CD14-positive monocyte (primary cell): Measurements from ENCODE around the gene ZDHHC14. TPM values are rescaled to one million over a fixed set of nuclear protein-coding genes. Genes with fewer than 3 reads are reported as not detected.
A peak's percentile ranks its signal among the peaks of the same experiment; 100 is the strongest.

Experiments used
- DNase-seq, 3 donors: peaks; one replicate each; pipeline ENCODE4 v3.0.0-alpha.2; 2011 to 2022
- H2AFZ ChIP-seq: 2 replicates; pipeline ENCODE4 v1.6.0; 2012; ENCODE audit warnings: mild to moderate bottlenecking, low read depth, low read length, inconsistent platforms; ENCODE audit not compliant: insufficient read depth, poor library complexity, severe bottlenecking
- H3K27ac ChIP-seq, 2 donors: 1 replicate in 1 of 2; 2 replicates in 1 of 2; pipeline ENCODE4 v1.5.1; 2012 to 2013; ENCODE audit warnings: low read length in 2 of 2, control low read depth in 1 of 2, inconsistent platforms in 1 of 2, low read depth in 1 of 2, mild to moderate bottlenecking in 1 of 2
- H3K27me3 ChIP-seq, 2 donors: one replicate each; pipeline versions ENCODE4 v1.6.0 to v1.6.1; 2011 to 2013; ENCODE audit warnings: low read length in 2 of 2; ENCODE audit not compliant: control insufficient read depth in 2 of 2, insufficient read depth in 2 of 2
- H3K36me3 ChIP-seq, 2 donors: replicated peaks in 1 of 2; 1 replicate in 1 of 2; 2 replicates in 1 of 2; pipeline versions ENCODE4 v1.5.1 to v1.6.1; 2012 to 2013; ENCODE audit warnings: low read length in 2 of 2, control low read depth in 1 of 2, inconsistent platforms in 1 of 2, mild to moderate bottlenecking in 1 of 2; ENCODE audit not compliant: insufficient read depth in 2 of 2, control insufficient read depth in 1 of 2
- H3K4me1 ChIP-seq, 2 donors: 1 replicate in 1 of 2; 2 replicates in 1 of 2; pipeline versions ENCODE4 v1.5.1 to v1.6.1; 2012 to 2013; ENCODE audit warnings: low read length in 2 of 2, control low read depth in 1 of 2, inconsistent platforms in 1 of 2, mild to moderate bottlenecking in 1 of 2, moderate library complexity in 1 of 2; ENCODE audit not compliant: insufficient read depth in 2 of 2, control insufficient read depth in 1 of 2
- H3K4me2 ChIP-seq: replicated peaks from 2 replicates; pipeline ENCODE3; 2012; ENCODE audit warnings: low read length, moderate library complexity, mild to moderate bottlenecking; ENCODE audit not compliant: poor library complexity, severe bottlenecking; ENCODE audit errors: extremely low read depth
- H3K4me3 ChIP-seq, 3 experiments: fragments of 200-600 bp in 1 of 3; sonication (generic) in 1 of 3; replicated peaks in 1 of 3; 1 replicate in 2 of 3; 2 replicates in 1 of 3; pipeline ENCODE4 v1.5.1; 2011 to 2013; ENCODE audit warnings: low read length in 3 of 3, mild to moderate bottlenecking in 3 of 3, control low read depth in 2 of 3, low read depth in 2 of 3, inconsistent platforms in 1 of 3, moderate library complexity in 1 of 3
- H3K79me2 ChIP-seq: 2 replicates; pipeline ENCODE4 v1.6.0; 2012; ENCODE audit warnings: mild to moderate bottlenecking, control low read depth, inconsistent platforms, low read length, moderate library complexity; ENCODE audit not compliant: insufficient read depth
- H3K9ac ChIP-seq: 2 replicates; pipeline ENCODE4 v1.6.0; 2017; ENCODE audit warnings: low read length, mild to moderate bottlenecking; ENCODE audit not compliant: insufficient read depth, poor library complexity, severe bottlenecking
- H3K9me3 ChIP-seq, 2 donors: replicated peaks in 1 of 2; 1 replicate in 1 of 2; 2 replicates in 1 of 2; pipeline versions ENCODE4 v1.5.1 to v1.6.1; 2012 to 2013; ENCODE audit warnings: low read length in 2 of 2, control low read depth in 1 of 2; ENCODE audit not compliant: control insufficient read depth in 1 of 2, insufficient read depth in 1 of 2
- H4K20me1 ChIP-seq: 2 replicates; pipeline ENCODE4 v1.6.0; 2012; ENCODE audit warnings: mild to moderate bottlenecking, low read length, control low read depth, moderate library complexity; ENCODE audit not compliant: insufficient read depth
- H3K27ac Mint-ChIP-seq, 7 donors: one replicate each; pipeline ENCODE4 v1.8.0; 2020; ENCODE audit warnings: mild to moderate bottlenecking in 7 of 7, mixed read lengths in 7 of 7, moderate library complexity in 6 of 7, inconsistent platforms in 2 of 7
- H3K27me3 Mint-ChIP-seq, 3 donors: one replicate each; pipeline ENCODE4 v1.8.0; 2021 to 2022; ENCODE audit warnings: low read depth in 3 of 3, mild to moderate bottlenecking in 3 of 3, mixed read lengths in 3 of 3, moderate library complexity in 3 of 3, inconsistent platforms in 1 of 3
- H3K36me3 Mint-ChIP-seq, 2 donors: one replicate each; pipeline ENCODE4 v1.8.0; 2020; ENCODE audit warnings: mixed read lengths in 2 of 2, inconsistent platforms in 1 of 2, mild to moderate bottlenecking in 1 of 2
- H3K4me1 Mint-ChIP-seq: one replicate; pipeline ENCODE4 v1.8.0; 2020; ENCODE audit warnings: mild to moderate bottlenecking, mixed read lengths
- H3K4me3 Mint-ChIP-seq, 2 donors: one replicate each; pipeline ENCODE4 v1.8.0; 2020; ENCODE audit warnings: mild to moderate bottlenecking in 2 of 2, mixed read lengths in 2 of 2, moderate library complexity in 1 of 2
- H3K9me3 Mint-ChIP-seq, 7 donors: one replicate each; pipeline ENCODE4 v1.8.0; 2020 to 2022; ENCODE audit warnings: mixed read lengths in 7 of 7, mild to moderate bottlenecking in 6 of 7, moderate library complexity in 6 of 7, inconsistent platforms in 2 of 7
- WGBS: methylation state at CpG from one replicate; pipeline ENCODE4 v1.1.5; 2013; ENCODE audit warnings: missing lambda C conversion rate; ENCODE audit not compliant: insufficient coverage; 5-methylcytosine and 5-hydroxymethylcytosine counted together
- intact Hi-C, 2 donors: fragments of 100-400 bp; cut with micrococcal nuclease; formaldehyde crosslinking; loops; one replicate each; pipeline versions ENCODE4 v1.15.0 to v1.15.1; 2023
- polyA plus RNA-seq, 3 donors: library from polyadenylated mRNA; depleted of rRNA in 1 of 3; unstranded in 2 of 3; stranded (reverse) in 1 of 3; fragments of 300-500 nt in 2 of 3; fragments of >200 nt in 1 of 3; fragmentation: Illumina TruSeq in 2 of 3; gene quantifications; 1 replicate in 2 of 3; 2 replicates in 1 of 3; pipeline ENCODE4 v1.2.3, GENCODE V29; 2012 to 2021
- TF ChIP-seq, protein P1 (sequence below): fragments of 200-600 bp; IDR thresholded peaks from one replicate; pipeline ENCODE4 v1.8.0; 2022; ENCODE audit warnings: antibody characterized with exemption, mild to moderate bottlenecking

Gene ZDHHC14
- polyA plus RNA-seq, 3 donors: 0.30 to 1.7 (median 0.93) TPM

DNA sequence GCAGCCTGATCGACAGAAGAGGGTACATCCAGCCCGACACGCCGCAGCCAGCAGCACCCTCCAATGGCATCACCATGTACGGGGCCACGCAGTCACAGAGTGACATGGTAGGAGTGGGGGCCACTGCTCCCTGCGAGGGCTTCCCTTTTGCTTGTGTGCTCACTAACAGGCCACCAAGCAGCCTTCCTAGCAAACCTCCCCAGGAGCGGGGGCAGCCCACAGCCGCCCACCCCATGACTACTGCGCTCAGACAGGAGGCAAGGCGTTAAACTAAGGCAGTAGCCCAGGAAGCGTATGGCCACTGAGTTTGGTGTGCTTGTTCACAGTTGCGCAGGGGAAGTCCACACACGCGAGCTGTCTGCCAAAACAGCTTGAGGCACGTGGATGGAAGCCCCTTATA, 272.5 kb downstream of the ZDHHC14 start:
- H3K4me1 Mint-ChIP-seq: no peaks in the 10 kb centered on the region
- H3K4me1 ChIP-seq: no peaks in the 10 kb centered on the region
- H3K9me3 ChIP-seq: no peaks in the 10 kb centered on the region
- no peak overlapping the region for H3K4me3 Mint-ChIP-seq
- intact Hi-C loops: no loop called here
- TF ChIP-seq, protein P1, sequence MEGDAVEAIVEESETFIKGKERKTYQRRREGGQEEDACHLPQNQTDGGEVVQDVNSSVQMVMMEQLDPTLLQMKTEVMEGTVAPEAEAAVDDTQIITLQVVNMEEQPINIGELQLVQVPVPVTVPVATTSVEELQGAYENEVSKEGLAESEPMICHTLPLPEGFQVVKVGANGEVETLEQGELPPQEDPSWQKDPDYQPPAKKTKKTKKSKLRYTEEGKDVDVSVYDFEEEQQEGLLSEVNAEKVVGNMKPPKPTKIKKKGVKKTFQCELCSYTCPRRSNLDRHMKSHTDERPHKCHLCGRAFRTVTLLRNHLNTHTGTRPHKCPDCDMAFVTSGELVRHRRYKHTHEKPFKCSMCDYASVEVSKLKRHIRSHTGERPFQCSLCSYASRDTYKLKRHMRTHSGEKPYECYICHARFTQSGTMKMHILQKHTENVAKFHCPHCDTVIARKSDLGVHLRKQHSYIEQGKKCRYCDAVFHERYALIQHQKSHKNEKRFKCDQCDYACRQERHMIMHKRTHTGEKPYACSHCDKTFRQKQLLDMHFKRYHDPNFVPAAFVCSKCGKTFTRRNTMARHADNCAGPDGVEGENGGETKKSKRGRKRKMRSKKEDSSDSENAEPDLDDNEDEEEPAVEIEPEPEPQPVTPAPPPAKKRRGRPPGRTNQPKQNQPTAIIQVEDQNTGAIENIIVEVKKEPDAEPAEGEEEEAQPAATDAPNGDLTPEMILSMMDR: no peak
- peaks cover 7 to 20% of the 10 kb centered on the region in 2 donors for H3K36me3 Mint-ChIP-seq
- no peak overlapping the region for H3K4me2 ChIP-seq
- H3K27ac Mint-ChIP-seq: peak overlapping the region in 2 of 7 donors; percentile 30 to 38
- H3K79me2 ChIP-seq: no peaks in the 10 kb centered on the region
- no peaks in the 10 kb centered on the region for H4K20me1 ChIP-seq
- H3K27me3 Mint-ChIP-seq: peaks cover 0 to 2% (median 0%) of the 10 kb centered on the region in 3 donors
- no peaks in the 10 kb centered on the region for H3K27me3 ChIP-seq
- no peak overlapping the region for H2AFZ ChIP-seq
- H3K27ac ChIP-seq: no peak overlapping the region
- H3K36me3 ChIP-seq: no peaks in the 10 kb centered on the region
- WGBS: 83% methylated on average over 14 of the region's 16 CpGs
- DNase-seq: no peak
- no peak overlapping the region for H3K4me3 ChIP-seq
- H3K9me3 Mint-ChIP-seq: no peaks in the 10 kb centered on the region
- H3K9ac ChIP-seq: no peak overlapping the region

DNA sequence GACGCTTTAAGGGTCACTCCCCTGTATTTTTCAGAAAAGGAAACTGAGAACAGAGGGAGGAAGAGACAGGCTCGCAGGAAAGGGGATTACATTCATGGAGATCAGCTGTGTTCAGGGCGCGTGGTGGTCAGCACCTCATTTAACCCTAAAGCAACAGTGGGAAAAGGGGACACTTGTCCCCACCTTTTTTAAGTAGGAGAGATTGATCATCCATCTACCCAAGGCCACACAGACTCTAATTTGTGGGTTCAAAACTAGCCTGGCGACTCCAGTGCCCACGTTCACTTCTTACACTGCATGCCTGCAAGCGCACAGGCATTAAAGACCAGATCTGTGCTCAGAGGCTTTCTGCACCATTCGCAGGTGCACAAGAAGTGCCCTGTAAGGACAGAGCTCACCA, 274.1 kb downstream of the ZDHHC14 start:
- H3K9ac ChIP-seq: no peak overlapping the region
- no peak overlapping the region for H3K4me3 Mint-ChIP-seq
- intact Hi-C loops: no loop called here

More for the DNA sequence above, 274.1 kb downstream of the ZDHHC14 start:
- TF ChIP-seq, protein P1: no peak
- Histone ChIP-seq H2AFZ (no peak overlapping the region), H3K36me3 (no peaks in the 10 kb centered on the region), H4K20me1 (no peaks in the 10 kb centered on the region), H3K4me1 (no peaks in the 10 kb centered on the region), H3K27me3 (no peaks in the 10 kb centered on the region), H3K9me3 (no peaks in the 10 kb centered on the region), H3K79me2 (no peaks in the 10 kb centered on the region), H3K27ac (no peak overlapping the region), H3K4me3 (no peak overlapping the region), H3K4me2 (no peak overlapping the region)
- Mint-ChIP-seq H3K9me3 (no peaks in the 10 kb centered on the region), H3K27me3 (no peaks in the 10 kb centered on the region), H3K36me3 (peaks cover 7 to 20% of the 10 kb centered on the region in 2 donors), H3K4me1 (no peaks in the 10 kb centered on the region), H3K27ac (peak overlapping the region in 1 of 7 donors; percentile 25)
- WGBS: 96% methylated on average over 4 of the region's 8 CpGs
- no peak for DNase-seq
